Adrenal gland (tissue), 12 donors: ENCODE measurements around the gene MEIS1. TPM values are rescaled to one million over a fixed set of nuclear protein-coding genes. Genes with fewer than 3 reads are reported as not detected.

Experiments
- DNase-seq, 7 donors: peaks; one replicate each; pipeline ENCODE4 v3.0.0-alpha.2; 2019 to 2020
- H3K27ac ChIP-seq, 5 donors: fragments of 200-600 bp; sonication (generic) in 4 of 5; 1 replicate in 3 of 5; 2 replicates in 2 of 5; pipeline versions ENCODE4 v1.5.1 to v1.8.0; 2016 to 2020; ENCODE audit warnings: mild to moderate bottlenecking in 1 of 5
- H3K27me3 ChIP-seq: fragments of 200-600 bp; 2 replicates; pipeline ENCODE4 v1.8.0; 2021
- H3K36me3 ChIP-seq, 2 donors: fragments of 200-600 bp; replicated peaks in 1 of 2; 1 replicate in 1 of 2; 2 replicates in 1 of 2; pipeline versions ENCODE4 v1.5.1 to v1.8.0; 2018 to 2022
- H3K4me1 ChIP-seq, 2 donors: fragments of 200-600 bp; replicated peaks in 1 of 2; 1 replicate in 1 of 2; 2 replicates in 1 of 2; pipeline versions ENCODE4 v1.5.1 to v1.8.0; 2018 to 2021
- H3K4me3 ChIP-seq, 4 donors: fragments of 200-600 bp; sonication (generic) in 3 of 4; one replicate each; pipeline ENCODE4 v1.5.1; 2016 to 2018
- H3K9me3 ChIP-seq, 3 donors: fragments of 200-600 bp; sonication (generic) in 1 of 3; replicated peaks in 1 of 3; 1 replicate in 2 of 3; 2 replicates in 1 of 3; pipeline versions ENCODE4 v1.5.1 to v1.8.0; 2016 to 2021
- POLR2A ChIP-seq, 2 donors: fragments of 450-650 bp; IDR thresholded peaks; one replicate each; pipeline ENCODE4 v1.6.1; 2017; ENCODE audit warnings: antibody characterized with exemption in 2 of 2, mild to moderate bottlenecking in 2 of 2, moderate library complexity in 1 of 2
- WGBS, 4 donors: extraction: QIAGEN DNeasy Blood & Tissue Kit in 2 of 4; methylation state at CpG; one replicate each; pipeline versions ENCODE4 v1.1.5 to v1.1.7; 2013 to 2017; 5-methylcytosine and 5-hydroxymethylcytosine counted together
- intact Hi-C, 2 donors: fragments of 100-400 bp; cut with DNase I; formaldehyde crosslinking; loops; one replicate each; pipeline versions ENCODE4 v1.14.1 to v1.15.0; 2022 to 2023
- polyA plus RNA-seq, 3 donors: library from polyadenylated mRNA; stranded (reverse); fragments of 200-250 nt in 2 of 3; fragments of 350-450 nt in 1 of 3; fragmentation: Illumina TruSeq in 1 of 3; extraction: RNeasy Lipid Tissue Mini Kit (QIAGEN cat#74804) in 1 of 3; gene quantifications; one replicate each; pipeline ENCODE4 v1.2.3, GENCODE V29; 2013 to 2014
- total RNA-seq, 9 donors: library from RNA; depleted of rRNA in 4 of 9; stranded (reverse); fragments of >200 nt in 4 of 9; fragments of 120-200 nt in 1 of 9; fragmentation: NEBNext Ultra II Directional in 1 of 9; extraction: Animal tissue kit (Norgen Biotek cat#: 25700) in 1 of 9; gene quantifications; one replicate each; pipeline versions ENCODE4 v1.1.0 to v1.2.4, GENCODE V29; 2013 to 2023
- TF ChIP-seq, protein P1 (sequence below), 6 experiments: fragments of 450-650 bp in 4 of 6; fragments of 200-600 bp in 2 of 6; sonication (generic) in 1 of 6; IDR thresholded peaks; 1 replicate in 5 of 6; 2 replicates in 1 of 6; pipeline versions ENCODE4 v1.5.1 to v1.8.0; 2016 to 2021; ENCODE audit warnings: antibody characterized with exemption in 6 of 6, mild to moderate bottlenecking in 2 of 6, moderate library complexity in 1 of 6
- donor health status: healthy with polysubstance abuse.
- donor health status: Bipolar disorder and iron deficiency.
- donor health status: DM: yes; HTN: yes; CAD: no.
- donor health status: DM: no; HTN: no; CAD: no.
- donor health status: DM: no; HTN: no; CAD: no.
- donor health status: DM: yes; HTN: yes; CAD: no.

MEIS1 gene
- total and polyA plus RNA-seq, 12 donors: 56.3 to 257 (median 107) TPM

- peak overlapping the region in 3 of 5 donors; percentile 9 to 45 (median 19) for H3K27ac ChIP-seq
- no peak for TF ChIP-seq POLR2A (IDR thresholded peaks at IDR 0.05)
- TF ChIP-seq, protein P1, sequence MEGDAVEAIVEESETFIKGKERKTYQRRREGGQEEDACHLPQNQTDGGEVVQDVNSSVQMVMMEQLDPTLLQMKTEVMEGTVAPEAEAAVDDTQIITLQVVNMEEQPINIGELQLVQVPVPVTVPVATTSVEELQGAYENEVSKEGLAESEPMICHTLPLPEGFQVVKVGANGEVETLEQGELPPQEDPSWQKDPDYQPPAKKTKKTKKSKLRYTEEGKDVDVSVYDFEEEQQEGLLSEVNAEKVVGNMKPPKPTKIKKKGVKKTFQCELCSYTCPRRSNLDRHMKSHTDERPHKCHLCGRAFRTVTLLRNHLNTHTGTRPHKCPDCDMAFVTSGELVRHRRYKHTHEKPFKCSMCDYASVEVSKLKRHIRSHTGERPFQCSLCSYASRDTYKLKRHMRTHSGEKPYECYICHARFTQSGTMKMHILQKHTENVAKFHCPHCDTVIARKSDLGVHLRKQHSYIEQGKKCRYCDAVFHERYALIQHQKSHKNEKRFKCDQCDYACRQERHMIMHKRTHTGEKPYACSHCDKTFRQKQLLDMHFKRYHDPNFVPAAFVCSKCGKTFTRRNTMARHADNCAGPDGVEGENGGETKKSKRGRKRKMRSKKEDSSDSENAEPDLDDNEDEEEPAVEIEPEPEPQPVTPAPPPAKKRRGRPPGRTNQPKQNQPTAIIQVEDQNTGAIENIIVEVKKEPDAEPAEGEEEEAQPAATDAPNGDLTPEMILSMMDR (IDR thresholded peaks at IDR 0.05): no peak
- 32 to 56% (median 41%) methylated on average over 2 of the region's 2 CpGs for WGBS, 4 donors
- H3K4me1 ChIP-seq: peaks cover 18 to 62% of the 10 kb centered on the region in 2 donors
- H3K9me3 ChIP-seq: no peaks in the 10 kb centered on the region
- H3K36me3 ChIP-seq: peaks cover 0 to 15% of the 10 kb centered on the region in 2 donors
- DNase-seq: no peak
- H3K4me3 ChIP-seq: no peak overlapping the region
- intact Hi-C loops: no loop called here
- H3K27me3 ChIP-seq: no peaks in the 10 kb centered on the region
Measured at GRCh38 chr2:66547118-66547517, 112.2 kb downstream of the MEIS1 start.

- no peak overlapping the region for H3K4me3 ChIP-seq
- peak overlapping the region in 1 of 5 donors; percentile 19 for H3K27ac ChIP-seq
- no peak for DNase-seq
- no peaks in the 10 kb centered on the region for H3K9me3 ChIP-seq
- peaks cover 20 to 63% of the 10 kb centered on the region in 2 donors for H3K4me1 ChIP-seq
- TF ChIP-seq, protein P1 (IDR thresholded peaks at IDR 0.05): no peak
- no peak for TF ChIP-seq POLR2A (IDR thresholded peaks at IDR 0.05)
- no peaks in the 10 kb centered on the region for H3K27me3 ChIP-seq
- WGBS, 4 donors: 45 to 55% (median 52%) methylated on average over 2 of the region's 2 CpGs
- intact Hi-C loops: no loop called here
- peaks cover 0 to 15% of the 10 kb centered on the region in 2 donors for H3K36me3 ChIP-seq
Measured at GRCh38 chr2:66547887-66548286, 113.0 kb downstream of the MEIS1 start.

- TF ChIP-seq, protein P1 (IDR thresholded peaks at IDR 0.05): no peak
- WGBS, 4 donors: 42 to 50% (median 47%) methylated on average over 3 of the region's 3 CpGs
- H3K9me3 ChIP-seq: no peaks in the 10 kb centered on the region
- peaks cover 25 to 63% of the 10 kb centered on the region in 2 donors for H3K4me1 ChIP-seq
- peak overlapping the region in 2 of 5 donors; percentile 3 to 19 for H3K27ac ChIP-seq
- no peak for DNase-seq
- intact Hi-C loops: no loop called here
- H3K36me3 ChIP-seq: peaks cover 0 to 15% of the 10 kb centered on the region in 2 donors
- H3K27me3 ChIP-seq: no peaks in the 10 kb centered on the region
- no peak overlapping the region for H3K4me3 ChIP-seq
Measured at GRCh38 chr2:66548422-66548821, 113.5 kb downstream of the MEIS1 start.

DNA sequence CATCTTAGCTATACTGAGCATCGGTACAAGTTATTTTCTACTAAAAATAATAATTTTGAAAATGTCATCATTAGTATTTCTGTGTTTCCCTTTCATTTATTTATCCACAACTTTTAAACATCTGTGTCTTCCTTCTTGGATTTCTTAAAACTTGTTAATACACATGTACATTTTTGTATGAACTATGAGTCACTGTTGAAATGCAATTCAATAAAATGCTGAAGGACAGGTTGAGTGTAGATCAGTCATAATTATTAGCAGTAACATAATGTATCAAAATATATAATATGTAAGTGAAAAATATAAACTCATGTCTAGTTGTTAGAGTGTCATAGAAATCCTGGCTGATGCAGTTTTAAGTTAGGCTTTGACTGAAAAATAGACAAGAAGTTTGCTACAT, 115.9 kb downstream of the MEIS1 start:
- Histone ChIP-seq H3K9me3 (no peaks in the 10 kb centered on the region), H3K36me3 (peaks cover 0 to 15% of the 10 kb centered on the region in 2 donors), H3K27ac (no peak overlapping the region), H3K4me1 (peaks cover 44 to 83% of the 10 kb centered on the region in 2 donors), H3K27me3 (no peaks in the 10 kb centered on the region), H3K4me3 (no peak overlapping the region)
- intact Hi-C loops: no loop called here
- WGBS, 4 donors: 69 to 75% (median 71%) methylated on average over 1 of the region's 1 CpG
- TF ChIP-seq, protein P1 (IDR thresholded peaks at IDR 0.05): no peak
- no peak for TF ChIP-seq POLR2A (IDR thresholded peaks at IDR 0.05)
- DNase-seq: no peak
